IMR-90 (cell line): ENCODE data around the gene CNIH1. TPM values are rescaled to one million over a fixed set of nuclear protein-coding genes. Genes with fewer than 3 reads are reported as not detected.
A peak's percentile ranks its signal among the peaks of the same experiment; 100 is the strongest.
"Not testable (repeated sequence)": the region's sequence is repeated elsewhere in the genome, so short reads cannot be mapped to it uniquely, and the experiment has no call there.

Source experiments
- ATAC-seq: fragments of 200-7000 bp; cut with Tn5 transposase; 2 replicates; pipeline ENCODE4 v1.9.1; 2020; ENCODE audit warnings: low read depth, mild to moderate bottlenecking, moderate library complexity
- BruUV-seq: library from RNA; stranded (reverse); fragments of 400-500 nt; replicated peaks from 2 replicates; lab custom pipeline; 2021; lab: Mats Ljungman, UMichigan
- CTCF ChIA-PET: fragments of 300-600 bp; formaldehyde crosslinking; extraction: SDS; loops from one replicate; lab custom pipeline; 2021; ENCODE audit warnings: antibody characterized with exemption; lab: Yijun Ruan, JAX
- POLR2A ChIA-PET: fragments of 300-600 bp; sonication (Branson Sonifier 250); formaldehyde crosslinking; loops from one replicate; lab custom pipeline; 2022; ENCODE audit warnings: antibody characterized with exemption; ENCODE audit not compliant: unreplicated experiment; lab: Charles Lee
- DNase-seq: peaks from one replicate; pipeline ENCODE4 v3.0.0; 2013
- H2AFZ ChIP-seq: replicated peaks from 2 replicates; pipeline ENCODE3; 2013; ENCODE audit warnings: low read length, mild to moderate bottlenecking; ENCODE audit not compliant: poor library complexity
- H2AK5ac ChIP-seq: 2 replicates; pipeline ENCODE4 v1.6.1; 2013; ENCODE audit warnings: low read depth, low read length, inconsistent platforms
- H2AK9ac ChIP-seq: replicated peaks from 2 replicates; pipeline ENCODE3; 2013; ENCODE audit warnings: mild to moderate bottlenecking, low read depth, low read length, moderate library complexity; ENCODE audit not compliant: poor library complexity
- H2BK120ac ChIP-seq: 2 replicates; pipeline ENCODE4 v1.6.1; 2013; ENCODE audit warnings: low read depth, low read length, inconsistent platforms
- H2BK15ac ChIP-seq: 3 replicates; pipeline ENCODE4 v1.6.1; 2013; ENCODE audit warnings: low read depth, low read length, inconsistent platforms
- H2BK20ac ChIP-seq: 2 replicates; pipeline ENCODE4 v1.6.1; 2013; ENCODE audit warnings: low read depth, mild to moderate bottlenecking, inconsistent platforms, low read length, moderate library complexity
- H2BK5ac ChIP-seq: 2 replicates; pipeline ENCODE4 v1.6.1; 2013; ENCODE audit warnings: mild to moderate bottlenecking, low read depth, low read length, inconsistent platforms; ENCODE audit not compliant: poor library complexity, severe bottlenecking
- H3K14ac ChIP-seq: replicated peaks from 2 replicates; pipeline ENCODE4 v1.6.1; 2013; ENCODE audit warnings: low read depth, low read length, inconsistent platforms
- H3K18ac ChIP-seq: 2 replicates; pipeline ENCODE4 v1.6.1; 2013; ENCODE audit warnings: low read depth, low read length, control low read depth
- H3K23ac ChIP-seq: 2 replicates; pipeline ENCODE4 v1.6.1; 2013; ENCODE audit warnings: low read depth, low read length, inconsistent platforms
- H3K27ac ChIP-seq: 2 replicates; pipeline ENCODE4 v1.5.1; 2013; ENCODE audit warnings: mild to moderate bottlenecking, control low read depth, low read length; ENCODE audit not compliant: insufficient read depth
- H3K27me3 ChIP-seq: 2 replicates; pipeline ENCODE4 v1.6.1; 2013; ENCODE audit warnings: low read length; ENCODE audit not compliant: control insufficient read depth, insufficient read depth
- H3K36me3 ChIP-seq: 2 replicates; pipeline ENCODE4 v1.6.1; 2013; ENCODE audit warnings: low read length, mixed read lengths; ENCODE audit not compliant: control insufficient read depth, insufficient read depth
- H3K4ac ChIP-seq: 2 replicates; pipeline ENCODE4 v1.6.1; 2013; ENCODE audit warnings: low read depth, low read length, inconsistent platforms
- H3K4me1 ChIP-seq: 2 replicates; pipeline ENCODE4 v1.6.1; 2013; ENCODE audit warnings: low read length, mixed read lengths; ENCODE audit not compliant: control insufficient read depth, insufficient read depth
- H3K4me2 ChIP-seq: 2 replicates; pipeline ENCODE4 v1.6.1; 2013; ENCODE audit warnings: low read depth, mild to moderate bottlenecking, control low read depth, low read length, moderate library complexity
- H3K4me3 ChIP-seq: 2 replicates; pipeline ENCODE4 v1.5.1; 2013; ENCODE audit warnings: low read depth, mild to moderate bottlenecking, control low read depth, low read length, moderate library complexity; ENCODE audit not compliant: insufficient read depth
- H3K56ac ChIP-seq: 2 replicates; pipeline ENCODE4 v1.6.1; 2013; ENCODE audit warnings: low read length, inconsistent platforms; ENCODE audit not compliant: insufficient read depth; ENCODE audit errors: extremely low read depth
- H3K79me1 ChIP-seq, 2 experiments: 2 replicates each; pipeline ENCODE4 v1.6.1; 2013; ENCODE audit warnings: low read length in 2 of 2, inconsistent platforms in 1 of 2, low read depth in 1 of 2
- H3K9ac ChIP-seq: 2 replicates; pipeline ENCODE4 v1.6.1; 2013; ENCODE audit warnings: low read depth, low read length, control low read depth
- H3K9me1 ChIP-seq: 2 replicates; pipeline ENCODE4 v1.6.1; 2013; ENCODE audit warnings: low read length, inconsistent platforms; ENCODE audit not compliant: insufficient read depth
- H3K9me3 ChIP-seq: 2 replicates; pipeline ENCODE4 v1.6.1; 2013; ENCODE audit warnings: low read length; ENCODE audit not compliant: control insufficient read depth, insufficient read depth
- H4K20me1 ChIP-seq: 2 replicates; pipeline ENCODE4 v1.6.1; 2013; ENCODE audit warnings: low read length, inconsistent platforms; ENCODE audit not compliant: insufficient read depth
- H4K5ac ChIP-seq: 2 replicates; pipeline ENCODE4 v1.6.1; 2013; ENCODE audit warnings: mild to moderate bottlenecking, low read depth, low read length, control low read depth
- H4K8ac ChIP-seq, 2 experiments: 2 replicates each; pipeline ENCODE4 v1.6.1; 2013; ENCODE audit warnings: low read depth in 2 of 2, low read length in 2 of 2, control low read depth in 1 of 2, inconsistent platforms in 1 of 2
- H4K91ac ChIP-seq: 2 replicates; pipeline ENCODE4 v1.6.1; 2013; ENCODE audit warnings: low read depth, low read length, inconsistent platforms; ENCODE audit not compliant: insufficient read depth
- BHLHE40 ChIP-seq: fragments of 150-350 bp; IDR thresholded peaks from 2 replicates; pipeline ENCODE4 v1.6.1; 2016; ENCODE audit warnings: mild to moderate bottlenecking, low read depth, low read length
- WGBS, 2 experiments: methylation state at CpG; one replicate each; pipeline versions ENCODE4 v1.1.5 to v1.1.7; 2013; ENCODE audit warnings: missing lambda C conversion rate in 2 of 2; ENCODE audit not compliant: insufficient read length in 1 of 2; ENCODE audit errors: extremely low coverage in 2 of 2; 5-methylcytosine and 5-hydroxymethylcytosine counted together
- dilution Hi-C: fragments of 300-500 bp; cut with HindIII; formaldehyde crosslinking; loops from one replicate; pipeline ENCODE4 v1.14.3; 2018; ENCODE audit warnings: low sequenced_read_pairs; ENCODE audit not compliant: unreplicated experiment
- in situ Hi-C: fragments of 300-500 bp; cut with MboI; formaldehyde crosslinking; loops from 3 replicates; pipeline ENCODE4 v1.14.3; 2019; ENCODE audit warnings: low sequenced_read_pairs, inconsistent platforms, mixed read lengths
- intact Hi-C: fragments of 100-400 bp; cut with micrococcal nuclease; formaldehyde crosslinking; loops from 2 replicates; pipeline ENCODE4 v1.10.0; 2022
- polyA plus RNA-seq, 3 experiments: library from polyadenylated mRNA; depleted of rRNA; stranded (reverse); fragments of >200 nt; gene quantifications; 2 replicates each; pipeline ENCODE4 v1.2.3, GENCODE V29; 2012; ENCODE audit warnings: low replicate concordance in 1 of 3
- total RNA-seq: library from RNA; depleted of rRNA; stranded (reverse); fragments of >200 nt; gene quantifications from 2 replicates; pipeline ENCODE4 v1.2.3, GENCODE V29; 2012

The CNIH1 gene
- total and polyA plus RNA-seq, 2 of the 4 experiments (the other 2 are of a cell fraction) = 244 to 284 TPM

DNA sequence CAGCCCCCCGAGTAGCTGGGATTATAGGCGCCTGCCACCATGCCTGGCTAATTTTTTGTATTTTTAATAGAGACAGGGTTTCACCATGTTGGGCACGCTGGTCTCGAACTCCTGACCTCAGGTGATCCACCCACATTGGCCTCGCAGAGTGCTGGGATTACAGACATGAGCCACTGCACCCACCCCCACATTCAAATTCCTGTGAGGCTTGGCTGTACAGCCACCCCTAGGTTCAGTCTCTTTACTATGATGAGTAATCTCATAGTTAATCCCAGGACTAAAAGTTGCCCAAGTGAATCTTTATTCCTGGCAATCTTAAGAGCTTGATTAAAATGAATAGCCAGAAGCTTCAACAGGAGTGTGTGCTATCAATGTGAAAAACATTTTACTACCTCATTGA lies 12.8 kb upstream of the CNIH1 start:
- intact Hi-C loops, H2AK9ac ChIP-seq, H3K27ac ChIP-seq, H3K79me1 ChIP-seq, H3K23ac ChIP-seq, H2AK5ac ChIP-seq, H3K9me3 ChIP-seq, H2AFZ ChIP-seq, H3K56ac ChIP-seq, H3K4me2 ChIP-seq, H3K14ac ChIP-seq, H2BK15ac ChIP-seq, H3K4me1 ChIP-seq, H2BK20ac ChIP-seq, H3K9me1 ChIP-seq, dilution Hi-C loops, BruUV-seq, H4K5ac ChIP-seq, POLR2A ChIA-PET, H3K9ac ChIP-seq, H4K8ac ChIP-seq, H3K4me3 ChIP-seq, H2BK5ac ChIP-seq, H3K18ac ChIP-seq, H3K27me3 ChIP-seq, H3K36me3 ChIP-seq, in situ Hi-C loops, H3K4ac ChIP-seq, H4K20me1 ChIP-seq, CTCF ChIA-PET, H2BK120ac ChIP-seq, H4K91ac ChIP-seq: not testable (repeated sequence)
- ATAC-seq (peak; percentile 44; the same call in 1 of the 2 replicates), DNase-seq (peak; percentile 61)
- TF ChIP-seq BHLHE40 = peak; percentile 74
- 70% methylated on average over 2 of the region's 5 CpGs; no CpG with 5 or more reads in 1 of the 2 experiments for WGBS, 2 experiments
